HPDE6-E6E7 (cell line): ENCODE data around the gene WNT6.

ENCODE experiments used
- DNase-seq: peaks from one replicate; pipeline ENCODE4 v3.0.0; 2011; ENCODE audit warnings: missing footprints; ENCODE audit errors: extremely low spot score

WNT6 gene

GRCh38 chr2:218857371-218858137 lies 2.1 kb upstream of the WNT6 start:
- no peak for DNase-seq

- no peak for DNase-seq
Measured at GRCh38 chr2:218858138-218858445, 1.5 kb upstream of the WNT6 start.

- DNase-seq, result no peak
Measured at GRCh38 chr2:218858671-218859555, 692 bp upstream of the WNT6 start.

- no peak for DNase-seq
Measured at GRCh38 chr2:218859988-218860831, 605 bp downstream of the WNT6 start.

GRCh38 chr2:218860950-218861381 lies 1.4 kb downstream of the WNT6 start:
- no peak for DNase-seq

GRCh38 chr2:218861645-218862318 lies 2.2 kb downstream of the WNT6 start:
- DNase-seq, result no peak

GRCh38 chr2:218863021-218863520 lies 3.5 kb downstream of the WNT6 start:
- no peak for DNase-seq

GRCh38 chr2:218865396-218865795 lies 5.8 kb downstream of the WNT6 start:
- DNase-seq, result no peak

GRCh38 chr2:218865999-218866398 lies 6.4 kb downstream of the WNT6 start:
- no peak for DNase-seq

GRCh38 chr2:218867900-218868299 lies 8.3 kb downstream of the WNT6 start:
- DNase-seq, result no peak

- DNase-seq, result no peak
Measured at GRCh38 chr2:218869064-218869463, 9.5 kb downstream of the WNT6 start.

GRCh38 chr2:218870984-218871344 lies 11.4 kb downstream of the WNT6 start:
- no peak for DNase-seq

- DNase-seq, result no peak
Measured at GRCh38 chr2:218871345-218872302, 12.0 kb downstream of the WNT6 start.

GRCh38 chr2:218872645-218873358 lies 13.2 kb downstream of the WNT6 start:
- DNase-seq, result no peak

GRCh38 chr2:218873359-218874194 lies 14.0 kb downstream of the WNT6 start:
- no peak for DNase-seq

- no peak for DNase-seq
Measured at GRCh38 chr2:218875692-218876246, 16.2 kb downstream of the WNT6 start.

GRCh38 chr2:218876562-218877219 lies 17.1 kb downstream of the WNT6 start:
- no peak for DNase-seq

GRCh38 chr2:218877331-218877730 lies 17.7 kb downstream of the WNT6 start:
- no peak for DNase-seq
